Endothelial cell (in vitro differentiated cells): ENCODE results near the gene CAV2. TPM values are rescaled to one million over a fixed set of nuclear protein-coding genes. Genes with fewer than 3 reads are reported as not detected.

Experiments
- DNase-seq: peaks from one replicate; pipeline ENCODE4 v3.0.0; 2021; ENCODE audit warnings: low spot score
- H3K27ac Mint-ChIP-seq: one replicate; pipeline ENCODE4 v1.8.0; 2021; ENCODE audit warnings: mixed read lengths, inconsistent platforms; ENCODE audit not compliant: unreplicated experiment
- H3K27me3 Mint-ChIP-seq: one replicate; pipeline ENCODE4 v1.8.0; 2021; ENCODE audit warnings: mild to moderate bottlenecking, moderate library complexity, mixed read lengths, inconsistent platforms; ENCODE audit not compliant: unreplicated experiment
- H3K36me3 Mint-ChIP-seq: one replicate; pipeline ENCODE4 v1.8.0; 2021; ENCODE audit warnings: mild to moderate bottlenecking, low read depth, mixed read lengths, inconsistent platforms; ENCODE audit not compliant: unreplicated experiment
- H3K4me1 Mint-ChIP-seq: one replicate; pipeline ENCODE4 v1.8.0; 2021; ENCODE audit warnings: mild to moderate bottlenecking, mixed read lengths, inconsistent platforms; ENCODE audit not compliant: unreplicated experiment
- H3K4me3 Mint-ChIP-seq: one replicate; pipeline ENCODE4 v1.8.0; 2021; ENCODE audit warnings: mild to moderate bottlenecking, mixed read lengths, inconsistent platforms; ENCODE audit not compliant: unreplicated experiment
- H3K9me3 Mint-ChIP-seq: one replicate; pipeline ENCODE4 v1.8.0; 2021; ENCODE audit warnings: mixed read lengths, inconsistent platforms; ENCODE audit not compliant: unreplicated experiment
- CTCF ChIP-seq: fragments of 200-600 bp; sonication (generic); IDR thresholded peaks from one replicate; pipeline ENCODE4 v1.5.0; 2021; ENCODE audit warnings: antibody characterized with exemption; ENCODE audit not compliant: unreplicated experiment
- total RNA-seq: library from RNA; stranded (reverse); fragmentation: NEBNext Ultra II Directional; extraction: Animal tissue kit (Norgen Biotek cat#: 25700); gene quantifications from one replicate; pipeline ENCODE4 v1.2.1, GENCODE V29; 2021; ENCODE audit not compliant: unreplicated experiment

Gene CAV2
- total RNA-seq, 1 donor from 2014 or later: 35.5 TPM

DNA sequence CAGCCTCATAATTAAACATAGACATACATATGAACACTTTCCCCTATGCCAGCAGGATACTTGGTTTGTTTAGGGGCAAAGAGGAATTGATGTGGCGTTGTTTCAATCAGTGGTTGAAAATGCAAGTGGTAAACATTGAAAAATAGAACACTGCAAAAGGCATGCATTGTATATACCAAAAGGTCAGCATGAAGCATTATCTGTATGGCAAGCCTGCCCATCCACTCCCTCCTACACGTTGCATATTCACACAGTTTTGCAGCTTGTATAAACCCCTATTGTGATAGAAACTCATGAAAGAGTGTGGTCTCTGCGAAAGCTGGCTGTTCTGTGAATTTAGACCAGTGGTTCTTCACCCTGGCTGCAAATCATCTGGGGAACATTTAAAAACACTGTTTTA, 42.4 kb downstream of the CAV2 start:
- no peak for TF ChIP-seq CTCF
- H3K27ac Mint-ChIP-seq: no peak overlapping the region

DNA sequence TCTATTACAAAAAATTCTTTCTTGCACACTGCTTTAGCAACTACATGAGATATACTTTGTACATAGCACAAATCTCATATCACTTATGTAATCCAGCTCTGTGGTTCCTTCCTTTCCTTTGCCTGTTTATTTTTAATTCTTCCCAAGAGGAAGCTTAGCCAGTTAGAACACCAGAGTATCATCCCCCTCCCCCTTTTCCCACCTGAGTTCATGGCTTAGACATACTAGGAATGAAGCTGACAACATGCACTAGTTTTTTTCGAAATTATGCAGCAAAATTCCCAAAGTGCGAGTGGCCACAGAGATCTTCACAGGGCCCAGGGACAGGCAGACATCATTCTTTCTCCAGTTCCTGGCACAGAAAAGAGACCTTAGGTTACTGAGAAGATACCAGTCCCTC, 43.1 kb downstream of the CAV2 start:
- Mint-ChIP-seq H3K4me3 (no peak overlapping the region), H3K9me3 (no peaks in the 10 kb centered on the region), H3K4me1 (peaks cover 17% of the 10 kb centered on the region), H3K36me3 (peaks cover 7% of the 10 kb centered on the region), H3K27ac (no peak overlapping the region), H3K27me3 (peaks cover under 1% of the 10 kb centered on the region)
- TF ChIP-seq CTCF: no peak
- DNase-seq: no peak

More for the DNA sequence above, 42.4 kb downstream of the CAV2 start:
- H3K4me3 Mint-ChIP-seq: no peak overlapping the region
- H3K36me3 Mint-ChIP-seq: peaks cover 7% of the 10 kb centered on the region
- peaks cover 17% of the 10 kb centered on the region for H3K4me1 Mint-ChIP-seq
- no peaks in the 10 kb centered on the region for H3K27me3 Mint-ChIP-seq
- H3K9me3 Mint-ChIP-seq: no peaks in the 10 kb centered on the region
- DNase-seq: no peak

DNA sequence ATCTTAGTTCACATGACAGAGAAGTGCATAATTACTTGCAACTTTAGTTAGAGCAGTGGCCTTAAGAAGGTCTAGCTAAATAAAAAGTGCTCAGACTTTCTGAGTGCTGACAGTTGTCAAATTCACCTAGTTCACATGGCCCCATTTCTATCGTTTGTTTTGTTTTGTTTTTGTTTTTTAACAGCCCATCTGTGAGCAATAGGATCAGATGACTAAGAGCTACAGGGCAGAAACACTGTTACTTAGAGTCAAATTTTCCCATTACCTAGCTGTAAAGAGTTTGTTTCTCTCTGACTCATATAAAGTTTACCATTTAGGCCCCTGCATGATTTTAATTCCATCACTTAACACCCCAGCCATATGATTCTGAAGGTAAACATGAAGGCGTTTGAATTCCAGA, 44.1 kb downstream of the CAV2 start:
- Mint-ChIP-seq H3K9me3 (no peaks in the 10 kb centered on the region), H3K27ac (no peak overlapping the region), H3K4me3 (no peak overlapping the region), H3K27me3 (peaks cover 1% of the 10 kb centered on the region), H3K36me3 (peaks cover 5% of the 10 kb centered on the region), H3K4me1 (peaks cover 17% of the 10 kb centered on the region)
- no peak for DNase-seq
- no peak for TF ChIP-seq CTCF

GRCh38 chr7:116544487-116544886, 44.9 kb downstream of the CAV2 start:
- no peak for TF ChIP-seq CTCF
- Mint-ChIP-seq H3K9me3 (no peaks in the 10 kb centered on the region), H3K4me3 (no peak overlapping the region), H3K4me1 (peaks cover 17% of the 10 kb centered on the region), H3K36me3 (no peaks in the 10 kb centered on the region), H3K27ac (no peak overlapping the region), H3K27me3 (peaks cover 1% of the 10 kb centered on the region)
- DNase-seq: no peak

GRCh38 chr7:116545411-116545993, 46.0 kb downstream of the CAV2 start:
- H3K4me3 Mint-ChIP-seq: no peak overlapping the region
- no peaks in the 10 kb centered on the region for H3K36me3 Mint-ChIP-seq
- peaks cover 1% of the 10 kb centered on the region for H3K27me3 Mint-ChIP-seq
- no peaks in the 10 kb centered on the region for H3K9me3 Mint-ChIP-seq
- H3K4me1 Mint-ChIP-seq: peaks cover 17% of the 10 kb centered on the region
- H3K27ac Mint-ChIP-seq: no peak overlapping the region
- TF ChIP-seq CTCF: no peak
- DNase-seq: no peak
